Measurements from ENCODE around the gene EYA2. TPM values are rescaled to one million over a fixed set of nuclear protein-coding genes. Genes with fewer than 3 reads are reported as not detected.

EYA2 gene
- total and polyA plus RNA-seq, 2 donors from 2014 or later, result 2.6 to 7.9 TPM

DNA sequence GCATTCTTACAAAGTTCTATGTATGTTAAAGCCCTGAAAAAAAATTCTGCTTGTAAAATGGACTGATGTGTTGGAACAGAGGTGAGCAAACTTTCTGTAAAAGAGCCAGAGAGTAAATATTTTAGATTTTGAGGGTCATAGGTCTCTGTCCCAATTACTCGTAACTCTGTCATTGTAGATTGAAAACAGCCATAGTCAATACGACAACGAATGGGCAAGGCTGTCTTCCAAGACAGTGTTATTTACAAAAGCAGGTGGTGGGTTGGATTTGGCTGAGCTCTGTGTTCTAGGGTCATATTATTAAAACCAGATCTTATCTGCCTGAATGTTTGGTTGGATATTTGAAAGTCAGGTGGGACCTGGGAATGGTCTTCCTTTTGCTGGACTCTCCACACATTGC, 135.2 kb downstream of the EYA2 start:
- TF ChIP-seq, protein P1, sequence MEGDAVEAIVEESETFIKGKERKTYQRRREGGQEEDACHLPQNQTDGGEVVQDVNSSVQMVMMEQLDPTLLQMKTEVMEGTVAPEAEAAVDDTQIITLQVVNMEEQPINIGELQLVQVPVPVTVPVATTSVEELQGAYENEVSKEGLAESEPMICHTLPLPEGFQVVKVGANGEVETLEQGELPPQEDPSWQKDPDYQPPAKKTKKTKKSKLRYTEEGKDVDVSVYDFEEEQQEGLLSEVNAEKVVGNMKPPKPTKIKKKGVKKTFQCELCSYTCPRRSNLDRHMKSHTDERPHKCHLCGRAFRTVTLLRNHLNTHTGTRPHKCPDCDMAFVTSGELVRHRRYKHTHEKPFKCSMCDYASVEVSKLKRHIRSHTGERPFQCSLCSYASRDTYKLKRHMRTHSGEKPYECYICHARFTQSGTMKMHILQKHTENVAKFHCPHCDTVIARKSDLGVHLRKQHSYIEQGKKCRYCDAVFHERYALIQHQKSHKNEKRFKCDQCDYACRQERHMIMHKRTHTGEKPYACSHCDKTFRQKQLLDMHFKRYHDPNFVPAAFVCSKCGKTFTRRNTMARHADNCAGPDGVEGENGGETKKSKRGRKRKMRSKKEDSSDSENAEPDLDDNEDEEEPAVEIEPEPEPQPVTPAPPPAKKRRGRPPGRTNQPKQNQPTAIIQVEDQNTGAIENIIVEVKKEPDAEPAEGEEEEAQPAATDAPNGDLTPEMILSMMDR (IDR thresholded peaks at IDR 0.05; ENCODE audit: borderline replicate concordance, extremely low read depth, insufficient read depth), result no peak
- no peak for FAIRE-seq

DNA sequence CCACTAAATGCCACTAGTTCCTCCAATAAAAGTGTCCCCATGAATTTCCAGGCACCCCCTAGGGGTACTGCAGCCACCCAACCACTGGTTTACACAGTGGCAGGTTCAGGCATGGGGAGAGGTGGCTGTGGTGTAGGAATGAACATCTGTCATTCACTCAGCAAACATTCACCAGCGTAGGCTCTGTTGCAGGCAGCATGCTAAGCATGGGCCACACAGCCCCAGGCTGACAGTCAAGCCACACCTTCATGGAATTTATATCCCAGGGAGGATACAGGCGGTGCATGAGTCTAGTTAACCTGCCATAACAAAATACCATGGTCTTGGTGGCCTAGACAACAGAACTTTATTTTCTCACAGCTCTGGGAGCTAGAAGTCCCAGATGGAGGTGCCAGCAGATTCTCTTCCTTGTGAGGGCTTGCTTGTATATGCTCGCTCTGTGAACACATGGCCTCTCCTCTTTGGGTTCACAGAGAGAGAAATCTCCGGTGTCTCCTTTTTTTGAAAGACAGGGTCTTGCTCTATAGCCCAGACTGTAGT, 135.7 kb downstream of the EYA2 start:
- intact Hi-C loops (cut with DNase I), result no loop called here
- TF ChIP-seq, protein P1 (IDR thresholded peaks at IDR 0.05; ENCODE audit: borderline replicate concordance, extremely low read depth, insufficient read depth), result no peak
- no peak for DNase-seq
- no peak overlapping the region for H3K27ac ChIP-seq (ENCODE audit: low read depth in 2 of 2, low read length in 2 of 2)
- H3K36me3 ChIP-seq (ENCODE audit: control insufficient read depth in 2 of 3, insufficient read depth in 3 of 3, low read length in 3 of 3), result peaks cover 0 to 6% (median 0%) of the 10 kb centered on the region in 3 donors
- H3K4me1 ChIP-seq (ENCODE audit: control insufficient read depth in 2 of 3, insufficient read depth in 2 of 3, low read depth in 1 of 3, low read length in 3 of 3), result no peaks in the 10 kb centered on the region
- H3K9me3 ChIP-seq (ENCODE audit: control insufficient read depth in 2 of 3, insufficient read depth in 1 of 3, low read length in 3 of 3), result peaks cover 0 to 6% (median 3%) of the 10 kb centered on the region in 3 donors
- H3K27me3 ChIP-seq (ENCODE audit: control insufficient read depth, insufficient read depth, low read length), result no peaks in the 10 kb centered on the region
- H3K9ac ChIP-seq (ENCODE audit: low read length in 3 of 3), result no peak overlapping the region
- FAIRE-seq, result no peak
- no peak overlapping the region for H3K4me3 ChIP-seq (ENCODE audit: low read length in 3 of 3)

More for the DNA sequence above, 135.2 kb downstream of the EYA2 start:
- intact Hi-C loops (cut with DNase I), result no loop called here
- Histone ChIP-seq H3K36me3 (ENCODE audit: control insufficient read depth in 2 of 3, insufficient read depth in 3 of 3, low read length in 3 of 3) (peaks cover 0 to 6% (median 0%) of the 10 kb centered on the region in 3 donors), H3K9me3 (ENCODE audit: control insufficient read depth in 2 of 3, insufficient read depth in 1 of 3, low read length in 3 of 3) (peaks cover 0 to 6% (median 3%) of the 10 kb centered on the region in 3 donors), H3K9ac (ENCODE audit: low read length in 3 of 3) (no peak overlapping the region), H3K27ac (ENCODE audit: low read depth in 2 of 2, low read length in 2 of 2) (no peak overlapping the region), H3K27me3 (ENCODE audit: control insufficient read depth, insufficient read depth, low read length) (no peaks in the 10 kb centered on the region), H3K4me1 (ENCODE audit: control insufficient read depth in 2 of 3, insufficient read depth in 2 of 3, low read depth in 1 of 3, low read length in 3 of 3) (no peaks in the 10 kb centered on the region), H3K4me3 (ENCODE audit: low read length in 3 of 3) (no peak overlapping the region)
- DNase-seq, result no peak

DNA sequence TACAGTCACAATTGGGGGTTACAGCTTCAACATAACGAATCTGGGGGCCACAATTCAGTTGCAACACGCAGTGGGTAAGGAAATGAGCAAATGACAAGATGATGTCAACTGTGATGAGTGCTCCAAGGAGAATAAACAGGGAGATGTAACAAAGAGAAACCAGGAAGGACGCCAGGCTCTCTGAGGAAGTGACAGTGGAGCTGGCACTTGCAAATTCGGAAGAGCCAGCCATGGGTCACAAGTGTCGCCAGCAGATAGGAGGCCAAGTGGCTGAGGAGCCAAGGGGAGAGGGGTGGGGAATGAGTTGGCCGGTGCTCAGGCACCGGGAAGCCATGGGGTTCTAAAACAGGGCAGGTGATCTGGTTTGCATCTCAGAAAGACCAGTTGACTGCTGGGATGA, 136.4 kb downstream of the EYA2 start:
- Histone ChIP-seq H3K4me1 (ENCODE audit: control insufficient read depth in 2 of 3, insufficient read depth in 2 of 3, low read depth in 1 of 3, low read length in 3 of 3) (no peaks in the 10 kb centered on the region), H3K27me3 (ENCODE audit: control insufficient read depth, insufficient read depth, low read length) (no peaks in the 10 kb centered on the region), H3K9ac (ENCODE audit: low read length in 3 of 3) (no peak overlapping the region), H3K4me3 (ENCODE audit: low read length in 3 of 3) (no peak overlapping the region), H3K27ac (ENCODE audit: low read depth in 2 of 2, low read length in 2 of 2) (no peak overlapping the region), H3K36me3 (ENCODE audit: control insufficient read depth in 2 of 3, insufficient read depth in 3 of 3, low read length in 3 of 3) (peaks cover 0 to 6% (median 0%) of the 10 kb centered on the region in 3 donors), H3K9me3 (ENCODE audit: control insufficient read depth in 2 of 3, insufficient read depth in 1 of 3, low read length in 3 of 3) (peaks cover 0 to 6% (median 3%) of the 10 kb centered on the region in 3 donors)
- TF ChIP-seq, protein P1 (IDR thresholded peaks at IDR 0.05; ENCODE audit: borderline replicate concordance, extremely low read depth, insufficient read depth), result no peak
- FAIRE-seq, result no peak
- intact Hi-C loops (cut with DNase I), result no loop called here
- no peak for DNase-seq

DNA sequence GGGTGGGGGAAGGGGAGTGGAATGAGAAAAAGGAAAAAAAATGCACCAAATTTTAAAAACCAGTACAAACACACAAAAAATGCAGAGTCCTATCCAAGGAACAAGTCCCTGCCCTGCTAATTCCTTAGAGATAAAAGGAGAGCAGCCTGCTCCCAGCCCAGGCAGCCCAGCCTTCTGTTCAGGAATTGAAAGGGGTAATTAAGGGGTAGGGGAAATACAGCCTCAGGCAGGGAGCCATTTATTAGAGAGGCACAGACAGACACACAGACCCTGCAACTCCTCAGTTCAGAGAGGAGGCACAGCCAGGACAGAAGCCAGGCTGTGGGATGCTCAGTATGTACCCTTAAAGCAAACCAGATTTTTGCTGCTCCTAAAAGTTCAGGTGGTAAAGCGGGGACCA, 137.2 kb downstream of the EYA2 start:
- peaks cover 0 to 6% (median 3%) of the 10 kb centered on the region in 3 donors for H3K9me3 ChIP-seq (ENCODE audit: control insufficient read depth in 2 of 3, insufficient read depth in 1 of 3, low read length in 3 of 3)
- H3K4me3 ChIP-seq (ENCODE audit: low read length in 3 of 3), result no peak overlapping the region
- H3K27ac ChIP-seq (ENCODE audit: low read depth in 2 of 2, low read length in 2 of 2), result no peak overlapping the region
- TF ChIP-seq, protein P1 (IDR thresholded peaks at IDR 0.05; ENCODE audit: borderline replicate concordance, extremely low read depth, insufficient read depth), result no peak
- intact Hi-C loops (cut with DNase I), result no loop called here
- peaks cover 0 to 6% (median 0%) of the 10 kb centered on the region in 3 donors for H3K36me3 ChIP-seq (ENCODE audit: control insufficient read depth in 2 of 3, insufficient read depth in 3 of 3, low read length in 3 of 3)
- H3K4me1 ChIP-seq (ENCODE audit: control insufficient read depth in 2 of 3, insufficient read depth in 2 of 3, low read depth in 1 of 3, low read length in 3 of 3), result no peaks in the 10 kb centered on the region
- no peak for FAIRE-seq
- no peak overlapping the region for H3K9ac ChIP-seq (ENCODE audit: low read length in 3 of 3)
- no peak for DNase-seq
- H3K27me3 ChIP-seq (ENCODE audit: control insufficient read depth, insufficient read depth, low read length), result no peaks in the 10 kb centered on the region

Measured in kidney (tissue), 14 donors.